ENCODE measurements around the gene UBE4B. TPM values are rescaled to one million over a fixed set of nuclear protein-coding genes. Genes with fewer than 3 reads are reported as not detected.

UBE4B gene
- total and polyA plus RNA-seq, 9 of the 15 experiments (the other 6 are each of a cell fraction or from before 2014, with no cell fraction given), result 11.7 to 73.7 (median 40.1) TPM

DNA sequence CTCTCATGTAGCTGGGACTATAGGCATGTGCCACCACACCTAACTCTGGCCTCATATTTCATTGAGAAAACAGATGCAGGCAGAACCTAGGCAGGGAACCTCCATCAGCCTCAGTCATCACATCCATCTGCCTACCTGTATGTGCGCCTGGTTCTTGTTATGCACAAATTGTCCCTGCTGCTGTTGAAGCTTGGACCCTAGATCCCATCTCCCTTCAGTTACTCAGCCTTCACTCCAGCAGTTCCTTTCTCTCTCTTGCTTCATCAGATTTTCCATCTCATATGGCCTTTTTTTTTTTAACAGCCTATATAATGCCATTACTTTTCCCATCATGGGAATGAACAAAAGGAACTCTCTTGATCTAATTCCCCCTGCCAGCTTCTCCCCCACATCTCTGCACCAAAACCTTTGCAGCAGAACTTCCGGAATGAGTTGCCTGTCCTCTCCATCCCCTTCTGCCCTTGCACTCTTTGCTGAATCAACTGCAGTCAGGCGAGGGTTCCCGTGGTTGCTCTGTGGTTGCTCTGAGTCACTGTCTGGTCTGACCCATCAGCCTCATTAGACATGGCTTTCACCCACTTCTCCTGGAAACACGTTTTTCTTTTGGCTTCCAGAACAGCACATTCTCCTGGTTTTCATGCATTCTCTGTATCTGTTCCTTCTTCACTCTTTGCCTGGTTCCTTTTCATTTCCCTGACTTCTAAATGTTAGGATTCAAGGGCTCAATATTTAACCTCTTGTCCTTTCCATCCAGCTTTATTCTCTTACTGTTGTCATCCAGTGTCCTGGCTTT, 41.5 kb downstream of the UBE4B start (continued):
- TF ChIP-seq ZNF589 (CRISPR knock-in tag; IDR thresholded peaks at IDR 0.05; ENCODE audit: low read depth), result peak; percentile 68; the same call in 1 of the 2 replicates
- peak in 1 of 2 experiments; percentile 51; a peak in 1 of 4 replicates for TF ChIP-seq MLLT1 (IDR thresholded peaks at IDR 0.05)
- no peak for TF ChIP-seq PURB (CRISPR knock-in tag; IDR thresholded peaks at IDR 0.05; ENCODE audit: low read depth)
- TF ChIP-seq HDAC1 (IDR thresholded peaks at IDR 0.05), result 0 out of 4 replicates have a peak, but pooled peaks of 1 of the 2 experiments have one; percentile 46
- peak in 1 of 2 experiments; percentile 47; a peak in 1 of 4 replicates for TF ChIP-seq RCOR1 (IDR thresholded peaks at IDR 0.05; ENCODE audit: borderline replicate concordance in 1 of 2, low read depth in 2 of 2, low read length in 2 of 2)
- TF ChIP-seq FOXJ3 (CRISPR knock-in tag; IDR thresholded peaks at IDR 0.05), result no peak
- peak; percentile 38; the same call in 1 of the 2 replicates for TF ChIP-seq CTBP1 (IDR thresholded peaks at IDR 0.05; ENCODE audit: borderline replicate concordance)
- peak; percentile 65; the same call in 1 of the 2 replicates for TF ChIP-seq JUN (IDR thresholded peaks at IDR 0.05; ENCODE audit: borderline replicate concordance, low read depth, low read length)
- no peak for TF ChIP-seq JUN (CRISPR knock-in tag; IDR thresholded peaks at IDR 0.05; ENCODE audit: borderline replicate concordance)
- peak; percentile 96 for TF ChIP-seq FOSL1 (tag; conservative IDR thresholded peaks at IDR 0.05)
- TF ChIP-seq YY1 (IDR thresholded peaks at IDR 0.05; ENCODE audit: borderline replicate concordance in 1 of 3, control insufficient read depth in 1 of 3, extremely low read depth in 1 of 3, insufficient read depth in 3 of 3, insufficient read length in 1 of 3, insufficient replicate concordance in 2 of 3, low read depth in 1 of 3, low read length in 2 of 3), result peak in 1 of 3 experiments; percentile 24
- 0 out of 2 replicates have a peak, but pooled peaks have one; percentile 11 for TF ChIP-seq HBP1 (CRISPR knock-in tag; IDR thresholded peaks at IDR 0.05)
- 0 out of 2 replicates have a peak, but pooled peaks have one; percentile 5 for TF ChIP-seq MAFG (tag; conservative IDR thresholded peaks at IDR 0.05)
- peak; percentile 58; the same call in 1 of the 2 replicates for TF ChIP-seq SMARCA4 (IDR thresholded peaks at IDR 0.05)
- no peak for TF ChIP-seq SIN3B (IDR thresholded peaks at IDR 0.05; ENCODE audit: low read depth)
- peak; percentile 64 for TF ChIP-seq BHLHE40 (IDR thresholded peaks at IDR 0.05; ENCODE audit: low read length)
- no peak for TF ChIP-seq MTA1 (IDR thresholded peaks at IDR 0.05; ENCODE audit: borderline replicate concordance)

Data from K562 (cell line).